ENCODE measurements around the gene ARHGAP24. TPM values are rescaled to one million over a fixed set of nuclear protein-coding genes. Genes with fewer than 3 reads are reported as not detected.

The ARHGAP24 gene
- total RNA-seq, 1 experiment from 2014 or later: 17.4 TPM

DNA sequence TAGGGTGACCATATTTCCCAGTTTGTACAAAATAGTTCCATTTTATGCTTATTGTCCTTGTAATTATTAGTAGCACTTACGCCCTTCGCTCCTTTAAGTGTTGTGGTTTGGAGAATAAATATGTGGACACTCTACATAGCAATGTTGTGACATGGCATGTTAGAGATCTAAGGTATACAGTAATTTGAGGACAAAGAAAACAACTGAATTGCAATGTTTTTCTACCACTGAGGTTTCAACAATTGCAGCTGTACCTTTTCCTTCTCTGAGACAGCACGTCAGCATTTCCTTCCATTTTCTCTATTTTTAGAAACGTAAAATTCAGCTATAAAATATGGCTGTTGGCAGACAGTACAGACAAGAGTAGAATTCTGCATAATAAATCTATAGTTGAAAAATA lies 561.8 kb downstream of the ARHGAP24 start:
- Histone ChIP-seq H3K27me3 (ENCODE audit: control insufficient read depth, insufficient read depth, low read length) (no peaks in the 10 kb centered on the region), H3K9me3 (ENCODE audit: control insufficient read depth, insufficient read depth, low read depth, low read length) (no peaks in the 10 kb centered on the region), H3K4me3 (ENCODE audit: low read depth in 2 of 2, low read length in 2 of 2) (no peak overlapping the region), H3K36me3 (ENCODE audit: control insufficient read depth, insufficient read depth, low read length) (no peaks in the 10 kb centered on the region), H3K27ac (ENCODE audit: low read length) (no peak overlapping the region), H3K4me1 (ENCODE audit: control insufficient read depth, insufficient read depth, low read length) (no peaks in the 10 kb centered on the region)
- ATAC-seq (no peak), DNase-seq (ENCODE audit: low read depth, low spot score) (no peak)
- ChIA-PET POLR2A (interaction anchor here (0.7 kb wide), 1 partner anchor 118 kb away, joined by 3 read pairs; no protein-coding TSS in a partner anchor), CTCF (no interaction called here)
- intact Hi-C loops (cut with micrococcal nuclease; ENCODE audit: unreplicated experiment): no loop called here
- in situ Hi-C loops (cut with HindIII; ENCODE audit: low pct_unique_long_range_greater_than_20kb, low sequenced_read_pairs): no loop called here
- BruUV-seq (replicated peaks): no TSS peak
- TF ChIP-seq POLR2AphosphoS5 (IDR thresholded peaks at IDR 0.05; ENCODE audit: low read depth, low read length): no peak
- TF ChIP-seq, protein P1, sequence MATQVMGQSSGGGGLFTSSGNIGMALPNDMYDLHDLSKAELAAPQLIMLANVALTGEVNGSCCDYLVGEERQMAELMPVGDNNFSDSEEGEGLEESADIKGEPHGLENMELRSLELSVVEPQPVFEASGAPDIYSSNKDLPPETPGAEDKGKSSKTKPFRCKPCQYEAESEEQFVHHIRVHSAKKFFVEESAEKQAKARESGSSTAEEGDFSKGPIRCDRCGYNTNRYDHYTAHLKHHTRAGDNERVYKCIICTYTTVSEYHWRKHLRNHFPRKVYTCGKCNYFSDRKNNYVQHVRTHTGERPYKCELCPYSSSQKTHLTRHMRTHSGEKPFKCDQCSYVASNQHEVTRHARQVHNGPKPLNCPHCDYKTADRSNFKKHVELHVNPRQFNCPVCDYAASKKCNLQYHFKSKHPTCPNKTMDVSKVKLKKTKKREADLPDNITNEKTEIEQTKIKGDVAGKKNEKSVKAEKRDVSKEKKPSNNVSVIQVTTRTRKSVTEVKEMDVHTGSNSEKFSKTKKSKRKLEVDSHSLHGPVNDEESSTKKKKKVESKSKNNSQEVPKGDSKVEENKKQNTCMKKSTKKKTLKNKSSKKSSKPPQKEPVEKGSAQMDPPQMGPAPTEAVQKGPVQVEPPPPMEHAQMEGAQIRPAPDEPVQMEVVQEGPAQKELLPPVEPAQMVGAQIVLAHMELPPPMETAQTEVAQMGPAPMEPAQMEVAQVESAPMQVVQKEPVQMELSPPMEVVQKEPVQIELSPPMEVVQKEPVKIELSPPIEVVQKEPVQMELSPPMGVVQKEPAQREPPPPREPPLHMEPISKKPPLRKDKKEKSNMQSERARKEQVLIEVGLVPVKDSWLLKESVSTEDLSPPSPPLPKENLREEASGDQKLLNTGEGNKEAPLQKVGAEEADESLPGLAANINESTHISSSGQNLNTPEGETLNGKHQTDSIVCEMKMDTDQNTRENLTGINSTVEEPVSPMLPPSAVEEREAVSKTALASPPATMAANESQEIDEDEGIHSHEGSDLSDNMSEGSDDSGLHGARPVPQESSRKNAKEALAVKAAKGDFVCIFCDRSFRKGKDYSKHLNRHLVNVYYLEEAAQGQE (IDR thresholded peaks at IDR 0.05; ENCODE audit: insufficient read depth in 1 of 2, low read depth in 2 of 2, low read length in 1 of 2): no peak
- TF ChIP-seq, protein P2, sequence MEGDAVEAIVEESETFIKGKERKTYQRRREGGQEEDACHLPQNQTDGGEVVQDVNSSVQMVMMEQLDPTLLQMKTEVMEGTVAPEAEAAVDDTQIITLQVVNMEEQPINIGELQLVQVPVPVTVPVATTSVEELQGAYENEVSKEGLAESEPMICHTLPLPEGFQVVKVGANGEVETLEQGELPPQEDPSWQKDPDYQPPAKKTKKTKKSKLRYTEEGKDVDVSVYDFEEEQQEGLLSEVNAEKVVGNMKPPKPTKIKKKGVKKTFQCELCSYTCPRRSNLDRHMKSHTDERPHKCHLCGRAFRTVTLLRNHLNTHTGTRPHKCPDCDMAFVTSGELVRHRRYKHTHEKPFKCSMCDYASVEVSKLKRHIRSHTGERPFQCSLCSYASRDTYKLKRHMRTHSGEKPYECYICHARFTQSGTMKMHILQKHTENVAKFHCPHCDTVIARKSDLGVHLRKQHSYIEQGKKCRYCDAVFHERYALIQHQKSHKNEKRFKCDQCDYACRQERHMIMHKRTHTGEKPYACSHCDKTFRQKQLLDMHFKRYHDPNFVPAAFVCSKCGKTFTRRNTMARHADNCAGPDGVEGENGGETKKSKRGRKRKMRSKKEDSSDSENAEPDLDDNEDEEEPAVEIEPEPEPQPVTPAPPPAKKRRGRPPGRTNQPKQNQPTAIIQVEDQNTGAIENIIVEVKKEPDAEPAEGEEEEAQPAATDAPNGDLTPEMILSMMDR (IDR thresholded peaks at IDR 0.05): no peak
- no peak for TF ChIP-seq TCF7L2 (IDR thresholded peaks at IDR 0.05; ENCODE audit: low read depth, low read length)
- no peak for TF ChIP-seq SIN3A (IDR thresholded peaks at IDR 0.05; ENCODE audit: borderline replicate concordance, insufficient read depth, low read depth, low read length)

DNA sequence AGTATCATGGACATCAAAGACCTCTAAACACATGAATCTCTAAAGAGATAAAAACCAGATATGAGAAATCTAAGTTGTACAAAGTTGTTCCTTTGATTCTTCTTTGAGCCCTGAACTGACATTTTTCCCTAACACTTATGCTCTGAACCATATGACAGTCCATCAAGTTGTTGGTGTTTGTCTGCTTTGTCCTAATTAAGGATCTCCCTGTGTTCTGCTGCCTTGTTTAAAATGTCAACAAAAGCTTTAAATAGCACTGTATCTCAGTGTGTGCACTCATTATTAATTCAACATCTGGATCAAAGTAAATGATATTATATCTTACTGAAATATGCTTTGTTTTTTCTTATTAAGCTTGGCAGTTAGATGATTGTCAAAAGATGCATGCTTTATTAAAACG lies 563.1 kb downstream of the ARHGAP24 start:
- Histone ChIP-seq H3K9me3 (ENCODE audit: control insufficient read depth, insufficient read depth, low read depth, low read length) (no peaks in the 10 kb centered on the region), H3K4me1 (ENCODE audit: control insufficient read depth, insufficient read depth, low read length) (no peaks in the 10 kb centered on the region), H3K4me3 (ENCODE audit: low read depth in 2 of 2, low read length in 2 of 2) (no peak overlapping the region), H3K27ac (ENCODE audit: low read length) (no peak overlapping the region), H3K27me3 (ENCODE audit: control insufficient read depth, insufficient read depth, low read length) (no peaks in the 10 kb centered on the region), H3K36me3 (ENCODE audit: control insufficient read depth, insufficient read depth, low read length) (no peaks in the 10 kb centered on the region)
- TF ChIP-seq TCF7L2 (IDR thresholded peaks at IDR 0.05; ENCODE audit: low read depth, low read length): no peak
- TF ChIP-seq, protein P1 (IDR thresholded peaks at IDR 0.05; ENCODE audit: insufficient read depth in 1 of 2, low read depth in 2 of 2, low read length in 1 of 2): no peak
- no peak for TF ChIP-seq POLR2AphosphoS5 (IDR thresholded peaks at IDR 0.05; ENCODE audit: low read depth, low read length)
- TF ChIP-seq, protein P2 (IDR thresholded peaks at IDR 0.05): no peak
- no peak for TF ChIP-seq SIN3A (IDR thresholded peaks at IDR 0.05; ENCODE audit: borderline replicate concordance, insufficient read depth, low read depth, low read length)
- BruUV-seq (replicated peaks): no TSS peak
- intact Hi-C loops (cut with micrococcal nuclease; ENCODE audit: unreplicated experiment) (no loop called here), in situ Hi-C loops (cut with HindIII; ENCODE audit: low pct_unique_long_range_greater_than_20kb, low sequenced_read_pairs) (no loop called here)
- ChIA-PET POLR2A (no interaction called here), CTCF (no interaction called here)
- DNase-seq (ENCODE audit: low read depth, low spot score) (no peak), ATAC-seq (no peak)
